Stimulated activated CD8-positive, alpha-beta memory T cell treated with anti-CD3 and anti-CD28 coated beads, Interleukin-2, amount 100 ng/mL, for 1 hour (primary cell): Measurements from ENCODE around the gene CDKL1.

Source experiments
- DNase-seq, 2 donors: peaks; one replicate each; pipeline ENCODE4 v3.0.0-alpha.2; 2020; ENCODE audit warnings: low read depth in 2 of 2

Gene CDKL1

GRCh38 chr14:50396631-50397389, at the start of gene CDKL1:
TSS of gene CDKL1 (minus strand) at chr14:50396881. CDS start at chr14:50395868, 1,013 bp downstream.
- DNase-seq = no peak

- no peak for DNase-seq
Observed at GRCh38 chr14:50434528-50434927, 37.8 kb upstream of the CDKL1 start.

- DNase-seq = no peak
Observed at GRCh38 chr14:50432131-50432530, 35.5 kb upstream of the CDKL1 start.

GRCh38 chr14:50425816-50426215, 29.1 kb upstream of the CDKL1 start:
- no peak for DNase-seq

- no peak for DNase-seq
Observed at GRCh38 chr14:50425105-50425504, 28.4 kb upstream of the CDKL1 start.

- no peak for DNase-seq
Observed at GRCh38 chr14:50423529-50423928, 26.8 kb upstream of the CDKL1 start.

GRCh38 chr14:50421499-50421898, 24.8 kb upstream of the CDKL1 start:
- DNase-seq = no peak

- DNase-seq = no peak
Observed at GRCh38 chr14:50417853-50418252, 21.2 kb upstream of the CDKL1 start.

GRCh38 chr14:50410921-50411320, 14.2 kb upstream of the CDKL1 start:
- no peak for DNase-seq

- DNase-seq = no peak
Observed at GRCh38 chr14:50410071-50410470, 13.4 kb upstream of the CDKL1 start.

- DNase-seq = no peak
Observed at GRCh38 chr14:50407111-50407812, 10.6 kb upstream of the CDKL1 start.

- DNase-seq = no peak
Observed at GRCh38 chr14:50403419-50403818, 6.7 kb upstream of the CDKL1 start.

GRCh38 chr14:50402965-50403364, 6.3 kb upstream of the CDKL1 start:
- no peak for DNase-seq

- DNase-seq = no peak
Observed at GRCh38 chr14:50400461-50400860, 3.8 kb upstream of the CDKL1 start.

- DNase-seq = no peak
Observed at GRCh38 chr14:50399251-50400032, 2.8 kb upstream of the CDKL1 start.

- DNase-seq = no peak
Observed at GRCh38 chr14:50398189-50398580, 1.5 kb upstream of the CDKL1 start.

- no peak for DNase-seq
Observed at GRCh38 chr14:50397390-50398188, 908 bp upstream of the CDKL1 start.

GRCh38 chr14:50395448-50395847, 1.2 kb downstream of the CDKL1 start:
- no peak for DNase-seq

GRCh38 chr14:50394713-50395112, 2.0 kb downstream of the CDKL1 start:
- no peak for DNase-seq

GRCh38 chr14:50389668-50390441, 6.8 kb downstream of the CDKL1 start:
- no peak for DNase-seq
